Measurements from ENCODE around the gene PRSS3.
"Not testable (repeated sequence)": the region's sequence is repeated elsewhere in the genome, so short reads cannot be mapped to it uniquely, and the experiment has no call there.

PRSS3 gene

GRCh38 chr9:33818167-33818846, 22.9 kb downstream of the PRSS3 start:
- no peak for TF ChIP-seq CTCF (IDR thresholded peaks at IDR 0.05; ENCODE audit: low read depth, low read length)
- Histone ChIP-seq H3K36me3 (peaks cover 5% of the 10 kb centered on the region), H3K9me3 (no peaks in the 10 kb centered on the region), H3K4me1 (peaks cover 13% of the 10 kb centered on the region), H3K27me3 (no peaks in the 10 kb centered on the region), H3K4me3 (ENCODE audit: low read depth, low read length) (peak overlapping the region; percentile 84)
- DNase-seq, result no peak

DNA sequence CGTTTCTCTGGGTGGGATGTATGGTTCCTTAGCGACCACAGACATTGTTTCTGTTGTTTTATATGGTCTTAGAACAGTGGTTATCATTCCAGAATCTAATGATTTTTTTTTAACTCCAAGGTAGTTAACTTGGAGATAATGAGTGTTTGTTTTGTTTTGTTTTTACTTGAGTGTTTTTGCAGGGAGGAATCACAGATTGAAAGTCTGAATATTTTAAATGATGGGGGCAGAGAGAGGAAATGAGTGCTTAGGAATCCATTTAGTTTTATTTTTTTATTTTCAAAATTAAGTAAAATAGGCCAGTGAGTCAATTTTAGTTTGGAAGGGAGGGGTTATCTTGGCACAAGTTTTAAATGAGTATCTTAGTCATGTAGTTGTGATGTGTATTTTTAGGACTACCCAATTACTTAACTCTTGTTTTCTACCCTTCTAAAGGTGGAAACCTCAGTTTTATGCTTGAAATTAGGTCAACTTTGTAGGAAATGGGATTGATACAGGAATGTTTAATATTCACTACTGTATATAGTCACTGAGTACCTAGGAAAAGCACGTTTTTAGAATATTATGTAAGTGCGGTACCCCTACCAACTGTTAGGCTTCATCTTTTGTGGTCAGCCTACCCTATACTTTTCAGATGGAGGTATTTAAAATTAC, 23.6 kb downstream of the PRSS3 start:
- Histone ChIP-seq H3K36me3 (peaks cover 7% of the 10 kb centered on the region), H3K4me1 (peaks cover 10% of the 10 kb centered on the region), H3K9me3 (no peaks in the 10 kb centered on the region), H3K27me3 (no peaks in the 10 kb centered on the region), H3K4me3 (ENCODE audit: low read depth, low read length) (peak overlapping the region; percentile 84)
- DNase-seq, result no peak
- TF ChIP-seq CTCF (IDR thresholded peaks at IDR 0.05; ENCODE audit: low read depth, low read length), result no peak

GRCh38 chr9:33820231-33820745, 24.9 kb downstream of the PRSS3 start:
- Histone ChIP-seq H3K36me3 (peaks cover 7% of the 10 kb centered on the region), H3K27me3 (no peaks in the 10 kb centered on the region), H3K4me3 (ENCODE audit: low read depth, low read length) (0 out of 2 replicates have a peak overlapping the region, but pooled peaks have one; percentile 1), H3K9me3 (no peaks in the 10 kb centered on the region), H3K4me1 (peaks cover 9% of the 10 kb centered on the region)
- TF ChIP-seq CTCF (IDR thresholded peaks at IDR 0.05; ENCODE audit: low read depth, low read length), result no peak
- no peak for DNase-seq

GRCh38 chr9:33823801-33824200, 28.4 kb downstream of the PRSS3 start:
- H3K36me3 ChIP-seq, result peaks cover 14% of the 10 kb centered on the region
- H3K4me1 ChIP-seq, result peaks cover 4% of the 10 kb centered on the region; the same call in 1 of the 2 replicates
- no peak for DNase-seq
- TF ChIP-seq CTCF (IDR thresholded peaks at IDR 0.05; ENCODE audit: low read depth, low read length), result no peak
- H3K4me3 ChIP-seq (ENCODE audit: low read depth, low read length), result no peak overlapping the region
- no peaks in the 10 kb centered on the region; the same call in 1 of the 2 replicates for H3K9me3 ChIP-seq
- H3K27me3 ChIP-seq, result no peaks in the 10 kb centered on the region

DNA sequence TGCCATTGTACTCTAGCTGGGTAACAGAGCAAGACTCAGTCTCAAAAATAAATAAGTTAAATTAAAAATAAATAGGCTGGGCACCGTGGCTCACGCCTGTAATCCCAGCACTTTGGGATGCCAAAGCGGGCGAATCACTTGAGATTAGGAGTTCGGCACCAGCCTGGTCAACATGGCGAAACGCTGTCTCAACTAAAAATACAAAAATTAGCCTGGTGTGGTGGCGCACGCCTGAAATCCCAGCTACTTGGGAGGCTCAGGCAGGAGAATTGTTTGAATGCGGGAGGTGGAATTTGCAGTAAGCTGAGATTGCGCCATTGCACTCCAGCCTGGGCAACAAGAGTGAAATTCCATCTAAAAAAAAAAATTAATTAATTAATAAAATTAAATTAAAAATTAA, 31.9 kb downstream of the PRSS3 start:
- H3K4me1 ChIP-seq; H3K9me3 ChIP-seq; H3K4me3 ChIP-seq (ENCODE audit: low read depth, low read length); DNase-seq; H3K27me3 ChIP-seq: not testable (repeated sequence)
- H3K36me3 ChIP-seq, result peaks cover 10% of the 10 kb centered on the region

DNA sequence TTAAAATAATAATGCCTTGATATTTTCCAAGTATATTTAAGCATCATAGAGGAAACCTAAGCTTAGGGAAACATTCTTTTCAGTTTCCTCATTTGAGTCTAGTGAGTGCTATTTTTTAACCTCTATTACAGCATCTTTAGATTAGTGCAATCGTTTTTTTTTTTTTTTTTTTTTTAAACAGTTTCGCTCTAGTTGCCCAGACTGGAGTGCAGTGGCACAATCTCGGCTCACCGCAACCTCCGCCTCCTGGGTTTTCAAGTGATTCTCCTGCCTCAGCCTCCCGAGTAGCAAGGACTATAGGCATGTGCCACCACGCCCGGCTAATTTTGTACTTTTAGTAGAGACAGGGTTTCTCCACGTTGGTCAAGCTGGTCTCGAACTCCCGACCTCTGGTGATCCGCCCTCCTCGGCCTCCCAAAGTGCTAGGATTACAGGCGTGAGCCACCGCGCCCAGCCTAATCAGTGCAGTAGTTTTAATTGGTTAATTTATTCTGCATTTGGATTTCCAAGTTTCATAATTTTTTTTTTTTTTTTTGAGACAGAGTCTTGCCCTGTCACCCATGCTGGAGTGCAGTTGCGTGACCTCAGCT, 34.4 kb downstream of the PRSS3 start:
- H3K4me3 ChIP-seq (ENCODE audit: low read depth, low read length); H3K36me3 ChIP-seq; DNase-seq; H3K4me1 ChIP-seq; H3K27me3 ChIP-seq; H3K9me3 ChIP-seq: not testable (repeated sequence)
